ENCODE measurements around the gene FKBP10.
A peak's percentile ranks its signal among the peaks of the same experiment; 100 is the strongest.
"Not testable (repeated sequence)": the region's sequence is repeated elsewhere in the genome, so short reads cannot be mapped to it uniquely, and the experiment has no call there.

Gene FKBP10

DNA sequence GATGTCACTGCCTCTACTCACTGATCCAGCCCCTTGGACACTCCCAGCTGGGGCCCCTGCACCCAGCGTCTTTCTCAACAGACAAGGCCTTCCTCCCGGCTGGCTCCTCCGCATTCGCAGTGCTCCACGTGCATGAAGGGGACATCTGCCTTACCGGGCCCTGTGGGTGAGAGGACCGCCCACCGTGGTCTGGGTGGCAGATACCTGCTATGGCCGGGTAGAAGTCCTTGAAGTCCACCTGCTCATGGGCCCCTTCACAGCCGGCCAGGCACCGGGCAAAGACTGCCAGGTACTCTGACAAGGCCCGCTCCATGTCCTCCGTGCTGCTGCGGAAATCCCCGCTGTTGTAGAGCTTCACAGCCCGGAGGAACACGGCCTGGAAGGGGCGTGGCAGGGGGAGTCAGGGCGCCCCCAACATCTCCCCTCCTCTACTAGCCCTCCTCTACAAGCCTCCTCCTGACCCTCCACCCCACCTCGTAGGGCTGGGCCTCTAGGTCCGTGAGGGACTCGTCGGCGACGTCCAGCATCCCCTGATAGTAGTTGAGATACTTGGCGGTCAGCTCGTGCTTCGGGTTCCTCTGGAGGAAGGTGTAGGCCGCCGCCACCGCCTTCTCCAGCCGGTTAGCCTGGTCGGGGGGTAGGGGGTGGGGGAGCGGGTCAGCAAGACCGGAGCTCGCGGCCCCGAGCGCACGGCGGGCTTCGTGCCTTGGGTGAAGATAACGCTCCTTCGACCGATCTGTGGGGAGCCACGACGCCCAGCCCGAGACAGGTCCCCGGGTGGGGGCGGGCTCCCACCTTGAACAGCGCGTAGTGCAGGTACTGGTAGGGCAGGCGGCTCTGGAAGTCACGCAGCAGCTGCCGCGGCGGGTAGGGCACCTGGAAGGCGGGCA is 1.9 kb upstream of the FKBP10 start:
- no peak for DNase-seq (ENCODE audit: low read depth)

DNA sequence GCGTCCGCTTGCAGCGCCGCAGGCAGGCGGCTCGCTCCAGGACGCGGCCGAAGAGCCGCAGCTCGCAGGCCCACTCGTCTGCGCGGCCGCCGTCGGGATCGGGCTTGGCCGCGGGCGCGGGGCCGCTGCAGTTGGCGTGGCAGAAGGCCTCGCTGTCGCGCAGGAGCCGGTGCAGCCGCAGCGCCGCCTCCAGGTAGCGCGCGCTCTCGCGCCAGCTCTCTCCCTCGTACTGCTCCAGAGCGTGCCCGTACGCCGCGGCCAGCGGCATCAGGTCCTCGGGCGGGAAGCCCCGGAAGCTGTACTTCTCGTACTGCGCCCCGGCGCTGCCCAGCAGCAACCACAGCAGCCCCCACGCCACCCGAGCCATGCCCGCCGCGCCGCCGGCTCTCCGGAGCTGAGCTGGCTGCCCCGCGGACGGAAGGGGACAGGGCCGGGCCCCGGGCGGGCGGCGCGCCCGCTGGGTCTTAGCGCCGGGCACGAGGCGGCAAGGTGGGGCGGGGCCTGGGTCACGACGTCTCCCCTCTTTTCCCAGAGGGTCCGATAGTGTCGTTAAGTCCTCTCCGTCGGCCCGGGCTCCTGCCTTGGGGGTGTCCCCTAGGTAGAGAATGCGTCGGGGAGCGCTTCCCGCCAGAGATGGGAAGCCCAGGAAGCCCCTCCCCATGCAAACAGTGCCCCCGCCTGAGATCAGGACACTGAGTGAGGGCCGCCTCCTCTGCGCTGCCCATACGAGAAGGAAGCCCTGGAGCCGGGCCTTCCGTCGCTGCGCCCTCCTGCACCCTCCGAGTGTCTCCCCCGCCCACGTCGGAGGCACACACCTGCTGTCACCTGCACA is 1.0 kb upstream of the FKBP10 start, which contains the start of gene P3H4:
Gene P3H4 (minus strand): TSS at position 401 of the 832 bp plus-strand sequence. CDS start 34 bp downstream, at position 367.
- DNase-seq (ENCODE audit: low read depth), result peak; percentile 63

DNA sequence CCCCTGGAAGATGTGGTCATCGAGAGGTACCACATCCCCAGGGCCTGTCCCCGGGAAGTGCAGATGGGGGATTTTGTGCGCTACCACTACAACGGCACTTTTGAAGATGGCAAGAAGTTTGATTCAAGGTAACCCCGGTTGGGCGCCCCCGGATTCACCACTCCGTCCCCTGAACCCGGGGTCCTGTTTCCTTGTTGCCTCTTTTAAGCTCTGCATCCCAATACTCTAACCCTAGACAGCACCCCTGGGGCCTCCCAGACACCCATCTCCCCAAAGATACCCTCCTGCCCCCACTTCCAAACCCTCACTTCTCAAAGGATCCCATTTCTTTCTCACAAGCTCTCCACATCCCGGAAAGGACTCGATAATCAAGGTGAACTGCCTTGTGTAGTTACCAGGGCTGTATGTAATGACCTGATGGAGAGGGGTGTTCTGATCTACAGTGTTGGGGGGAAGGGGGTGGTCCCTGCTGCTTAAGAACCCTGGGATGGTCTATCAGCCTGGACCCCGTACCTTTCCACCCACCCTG is 412 bp downstream of the FKBP10 start:
- DNase-seq (ENCODE audit: low read depth), result no peak

DNA sequence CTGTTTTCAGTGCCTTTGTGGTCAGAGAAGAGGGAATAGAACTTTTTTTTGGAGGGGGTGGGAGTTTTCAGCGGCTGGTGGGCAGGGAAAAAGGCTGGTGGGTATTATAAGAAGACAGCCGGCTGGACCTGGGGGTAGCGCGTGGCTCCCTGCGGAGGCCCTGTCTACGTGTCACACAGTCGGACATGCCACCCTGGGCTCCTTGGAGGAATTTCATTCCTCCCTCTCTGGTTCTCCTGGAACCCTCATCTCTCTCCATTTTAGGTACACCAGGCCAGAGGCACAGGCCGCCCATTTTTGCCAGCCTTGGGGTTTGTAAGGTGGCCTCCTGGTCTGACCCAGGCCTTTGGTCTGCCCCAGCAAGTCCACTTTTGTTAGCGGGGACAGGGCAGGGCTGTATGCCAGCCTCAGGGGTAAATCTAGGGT is 908 bp downstream of the FKBP10 start:
- DNase-seq (ENCODE audit: low read depth), result no peak

DNA sequence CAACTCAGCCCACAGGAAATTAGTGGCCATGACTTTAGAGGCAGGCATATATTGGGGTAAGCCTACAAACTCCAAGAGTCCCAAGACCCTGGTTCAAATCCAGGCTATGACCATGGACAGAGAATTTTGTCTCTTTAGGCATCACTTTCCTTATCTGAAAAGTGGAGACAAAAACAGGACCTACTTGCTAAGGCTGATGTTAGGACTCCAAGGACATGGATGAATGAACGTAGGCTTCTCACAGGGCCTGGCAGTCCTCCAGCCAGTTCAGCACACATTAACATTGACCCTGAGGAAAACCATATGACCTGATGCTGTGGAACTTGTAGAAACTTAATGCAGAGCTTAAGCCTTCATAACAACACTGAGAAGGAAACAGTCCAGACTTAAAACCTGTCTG is 1.4 kb downstream of the FKBP10 start:
- DNase-seq (ENCODE audit: low read depth), result no peak

DNA sequence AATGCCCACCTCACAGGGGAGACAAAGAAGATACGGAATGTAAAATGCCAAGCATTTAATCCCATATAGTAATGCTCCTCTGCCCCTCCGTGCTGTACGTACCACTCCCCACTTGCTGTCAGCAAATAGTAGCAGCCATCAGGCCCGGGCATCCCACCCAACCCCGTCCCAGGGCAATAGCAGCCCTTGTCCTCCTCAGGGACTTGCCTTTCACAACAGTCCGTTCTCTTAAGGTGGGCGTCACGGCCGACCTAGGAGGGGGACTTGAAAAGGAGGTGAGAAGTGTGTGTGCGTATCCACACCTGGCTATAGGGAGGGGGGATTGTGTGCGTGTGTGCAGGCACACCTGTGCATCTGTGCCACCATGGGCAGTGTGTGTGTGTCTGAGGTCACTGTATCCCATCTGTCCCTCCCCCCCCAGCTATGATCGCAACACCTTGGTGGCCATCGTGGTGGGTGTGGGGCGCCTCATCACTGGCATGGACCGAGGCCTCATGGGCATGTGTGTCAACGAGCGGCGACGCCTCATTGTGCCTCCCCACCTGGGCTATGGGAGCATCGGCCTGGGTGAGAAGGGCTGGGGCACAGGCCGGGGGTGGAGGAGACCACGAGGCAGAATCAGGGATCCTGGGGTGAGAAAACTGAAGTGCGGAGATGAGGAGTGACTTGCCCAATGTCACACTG is 4.0 kb downstream of the FKBP10 start:
- DNase-seq (ENCODE audit: low read depth), result no peak

DNA sequence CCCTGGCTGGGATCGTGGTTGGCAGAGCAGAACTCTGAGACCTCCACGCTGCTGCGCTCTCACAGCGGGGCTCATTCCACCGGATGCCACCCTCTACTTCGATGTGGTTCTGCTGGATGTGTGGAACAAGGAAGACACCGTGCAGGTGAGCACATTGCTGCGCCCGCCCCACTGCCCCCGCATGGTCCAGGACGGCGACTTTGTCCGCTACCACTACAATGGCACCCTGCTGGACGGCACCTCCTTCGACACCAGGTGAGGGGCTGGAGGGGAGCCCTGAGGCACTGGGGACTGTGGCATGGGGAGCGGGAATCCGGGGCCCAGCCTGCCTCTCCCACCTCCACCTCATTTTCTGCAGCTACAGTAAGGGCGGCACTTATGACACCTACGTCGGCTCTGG is 5.2 kb downstream of the FKBP10 start:
- DNase-seq (ENCODE audit: low read depth), result no peak

DNA sequence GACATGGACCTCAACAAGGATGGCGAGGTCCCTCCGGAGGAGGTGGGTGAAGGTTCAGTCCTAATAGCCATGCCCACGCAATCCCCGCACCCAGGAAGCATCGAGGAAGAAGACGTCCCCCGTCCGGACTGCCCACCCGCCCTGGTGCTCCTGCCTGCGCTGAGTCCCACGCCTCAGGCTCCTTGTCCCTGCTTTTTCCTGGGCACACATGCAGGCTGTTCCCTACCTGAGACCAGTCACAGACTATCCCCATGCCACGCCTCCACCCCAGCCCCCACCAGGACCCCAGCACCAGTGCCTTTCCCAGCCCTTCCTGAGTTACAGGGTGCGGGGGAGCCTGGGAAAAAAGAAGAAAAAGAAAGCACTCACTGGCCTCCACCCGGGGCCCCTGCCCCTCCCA is 9.0 kb downstream of the FKBP10 start:
- no peak for DNase-seq (ENCODE audit: low read depth)

DNA sequence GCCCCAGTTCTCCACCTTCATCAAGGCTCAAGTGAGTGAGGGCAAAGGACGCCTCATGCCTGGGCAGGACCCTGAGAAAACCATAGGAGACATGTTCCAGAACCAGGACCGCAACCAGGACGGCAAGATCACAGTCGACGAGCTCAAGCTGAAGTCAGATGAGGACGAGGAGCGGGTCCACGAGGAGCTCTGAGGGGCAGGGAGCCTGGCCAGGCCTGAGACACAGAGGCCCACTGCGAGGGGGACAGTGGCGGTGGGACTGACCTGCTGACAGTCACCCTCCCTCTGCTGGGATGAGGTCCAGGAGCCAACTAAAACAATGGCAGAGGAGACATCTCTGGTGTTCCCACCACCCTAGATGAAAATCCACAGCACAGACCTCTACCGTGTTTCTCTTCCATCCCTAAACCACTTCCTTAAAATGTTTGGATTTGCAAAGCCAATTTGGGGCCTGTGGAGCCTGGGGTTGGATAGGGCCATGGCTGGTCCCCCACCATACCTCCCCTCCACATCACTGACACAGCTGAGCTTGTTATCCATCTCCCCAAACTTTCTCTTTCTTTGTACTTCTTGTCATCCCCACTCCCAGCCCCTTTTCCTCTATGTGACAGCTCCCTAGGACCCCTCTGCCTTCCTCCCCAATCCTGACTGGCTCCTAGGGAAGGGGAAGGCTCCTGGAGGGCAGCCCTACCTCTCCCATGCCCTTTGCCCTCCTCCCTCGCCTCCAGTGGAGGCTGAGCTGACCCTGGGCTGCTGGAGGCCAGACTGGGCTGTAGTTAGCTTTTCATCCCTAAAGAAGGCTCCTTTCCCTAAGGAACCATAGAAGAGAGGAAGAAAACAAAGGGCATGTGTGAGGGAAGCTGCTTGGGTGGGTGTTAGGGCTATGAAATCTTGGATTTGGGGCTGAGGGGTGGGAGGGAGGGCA is 9.7 kb downstream of the FKBP10 start:
- DNase-seq (ENCODE audit: low read depth), result no peak

DNA sequence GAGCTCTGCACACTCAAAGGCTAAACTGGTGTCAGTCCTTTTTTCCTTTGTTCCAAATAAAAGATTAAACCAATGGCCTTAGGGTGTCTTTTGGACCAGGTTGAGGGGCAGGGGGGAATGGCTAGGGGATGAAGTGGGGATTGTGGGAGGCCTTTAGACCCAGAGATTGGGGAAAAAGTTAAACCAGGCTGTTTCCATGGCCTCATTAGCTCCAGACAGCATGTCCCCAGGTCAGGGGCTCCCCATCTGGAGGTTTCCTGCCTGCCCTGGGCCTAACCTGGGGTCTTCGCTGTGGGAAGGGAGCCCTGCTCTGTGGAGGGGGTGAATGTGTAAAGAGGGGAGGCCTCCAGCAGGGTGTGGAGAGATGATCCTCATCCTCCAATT is 10.3 kb downstream of the FKBP10 start:
- no peak for DNase-seq (ENCODE audit: low read depth)

DNA sequence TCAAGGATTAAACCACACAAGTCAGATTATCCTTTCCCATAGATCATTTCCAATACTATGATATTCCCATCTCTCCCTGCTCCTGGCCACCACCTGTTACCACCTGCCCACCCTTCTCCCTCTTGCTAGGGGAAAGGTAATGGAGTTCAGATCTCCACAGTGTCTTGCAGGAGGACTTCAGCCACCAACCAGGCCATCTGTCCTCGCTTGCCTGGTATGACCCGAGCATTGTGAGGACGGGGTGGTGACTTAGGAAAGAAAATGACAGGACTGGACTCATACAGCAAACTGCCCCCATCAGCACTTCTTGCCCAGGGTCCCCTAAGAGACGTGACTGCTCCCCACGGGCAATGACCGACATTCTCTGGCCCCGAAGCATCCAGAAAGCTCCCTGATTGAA is 10.8 kb downstream of the FKBP10 start:
- no peak for DNase-seq (ENCODE audit: low read depth)

DNA sequence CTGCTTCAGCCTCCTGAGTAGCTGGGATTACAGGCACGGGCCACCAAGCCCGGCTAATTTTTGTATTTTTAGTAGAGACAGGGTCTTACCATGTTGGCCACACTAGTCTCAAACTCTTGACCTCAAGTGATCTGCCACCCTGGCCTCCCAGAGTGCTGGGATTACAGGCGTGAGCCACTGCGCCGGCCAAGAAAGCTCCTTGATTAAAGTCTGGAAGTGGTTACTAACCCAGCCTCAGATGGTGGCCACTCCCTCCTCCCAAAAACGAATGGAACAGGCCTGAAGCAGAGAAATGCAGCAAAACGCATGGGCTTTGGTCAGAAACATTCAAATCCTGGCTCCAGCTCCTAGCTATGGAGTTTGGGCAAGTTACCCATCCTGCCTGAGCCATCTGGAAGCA is 11.3 kb downstream of the FKBP10 start:
- no peak for DNase-seq (ENCODE audit: low read depth)

DNA sequence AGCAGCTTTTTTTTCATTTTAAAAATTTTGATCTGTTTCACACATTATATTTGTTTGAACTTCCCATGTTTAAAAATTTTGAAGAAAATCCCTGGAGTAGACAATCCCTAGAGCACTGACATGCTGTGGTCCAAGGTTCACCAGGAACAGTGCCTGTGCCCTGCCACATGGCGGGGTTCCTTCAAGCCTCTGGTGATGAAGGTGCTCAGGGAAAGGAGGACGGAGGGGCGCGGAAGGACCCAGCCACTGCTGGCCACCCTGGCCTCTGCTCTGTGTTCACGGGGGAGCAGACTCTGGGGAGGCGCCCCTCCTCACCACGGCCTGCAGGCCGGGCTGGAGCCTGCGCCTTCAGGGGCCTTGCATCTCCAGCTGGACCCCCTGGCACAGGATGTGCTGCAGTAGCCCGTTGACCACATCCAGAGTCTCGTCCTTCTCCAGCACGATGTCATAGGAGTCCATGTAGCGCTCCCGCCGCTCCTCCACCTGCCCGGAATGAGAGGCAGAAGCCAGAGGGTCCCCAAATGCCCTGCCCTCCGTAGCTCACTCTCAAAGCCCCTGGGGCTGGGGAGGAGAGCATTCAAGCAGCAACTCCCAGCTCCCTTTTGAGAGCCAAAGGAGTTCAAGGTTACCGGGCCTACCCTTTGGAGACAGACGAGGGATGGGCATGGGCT is 12.5 kb downstream of the FKBP10 start:
- no peak for DNase-seq (ENCODE audit: low read depth)

DNA sequence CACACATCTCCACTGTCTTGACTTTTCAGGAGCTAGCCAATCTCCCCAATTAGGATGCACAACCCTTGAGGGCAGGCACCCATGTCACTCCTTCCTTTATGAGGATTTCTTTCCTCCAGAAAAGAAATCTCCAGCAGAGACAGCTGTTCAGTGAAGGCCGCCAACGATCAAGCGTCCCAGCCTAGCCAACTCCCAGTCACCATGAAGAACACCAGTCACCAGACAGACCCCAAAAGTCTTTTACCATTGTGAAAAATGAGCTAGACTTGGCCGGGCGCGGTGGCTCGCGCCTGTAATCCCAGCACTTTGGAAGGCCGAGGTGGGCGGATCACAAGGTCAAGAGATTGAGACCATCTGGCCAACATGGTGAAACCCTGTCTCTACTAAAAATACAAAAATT is 17.2 kb downstream of the FKBP10 start:
- DNase-seq (ENCODE audit: low read depth), result not testable (repeated sequence)

DNA sequence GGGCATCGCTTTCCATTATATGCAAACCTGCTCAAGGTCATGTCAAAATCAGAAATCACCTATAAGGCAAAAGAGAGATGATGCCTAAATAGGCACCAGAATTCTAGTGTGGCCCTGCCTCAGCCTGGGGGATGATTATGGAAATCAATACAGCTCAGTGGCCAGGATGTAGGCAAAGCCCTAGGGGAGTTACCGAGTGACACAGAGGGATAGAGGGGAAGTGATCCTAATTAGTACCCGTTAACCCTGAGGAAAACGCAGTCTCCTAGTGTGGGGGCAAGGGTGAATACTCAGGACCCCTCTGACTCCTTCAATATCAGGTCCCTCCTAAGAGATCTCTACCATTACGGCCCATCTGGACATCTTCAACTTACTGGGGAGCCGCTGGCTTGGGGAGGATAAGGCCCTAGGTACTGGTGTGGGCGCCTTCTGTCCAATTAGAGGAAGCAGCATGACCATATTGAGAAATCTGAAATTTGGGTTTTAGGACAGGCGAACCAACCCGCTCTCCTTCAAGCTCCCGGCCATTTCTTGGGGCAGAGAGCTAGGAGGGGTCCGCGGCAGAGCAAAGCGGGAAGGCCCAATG is 22.5 kb downstream of the FKBP10 start:
- no peak for DNase-seq (ENCODE audit: low read depth)

DNA sequence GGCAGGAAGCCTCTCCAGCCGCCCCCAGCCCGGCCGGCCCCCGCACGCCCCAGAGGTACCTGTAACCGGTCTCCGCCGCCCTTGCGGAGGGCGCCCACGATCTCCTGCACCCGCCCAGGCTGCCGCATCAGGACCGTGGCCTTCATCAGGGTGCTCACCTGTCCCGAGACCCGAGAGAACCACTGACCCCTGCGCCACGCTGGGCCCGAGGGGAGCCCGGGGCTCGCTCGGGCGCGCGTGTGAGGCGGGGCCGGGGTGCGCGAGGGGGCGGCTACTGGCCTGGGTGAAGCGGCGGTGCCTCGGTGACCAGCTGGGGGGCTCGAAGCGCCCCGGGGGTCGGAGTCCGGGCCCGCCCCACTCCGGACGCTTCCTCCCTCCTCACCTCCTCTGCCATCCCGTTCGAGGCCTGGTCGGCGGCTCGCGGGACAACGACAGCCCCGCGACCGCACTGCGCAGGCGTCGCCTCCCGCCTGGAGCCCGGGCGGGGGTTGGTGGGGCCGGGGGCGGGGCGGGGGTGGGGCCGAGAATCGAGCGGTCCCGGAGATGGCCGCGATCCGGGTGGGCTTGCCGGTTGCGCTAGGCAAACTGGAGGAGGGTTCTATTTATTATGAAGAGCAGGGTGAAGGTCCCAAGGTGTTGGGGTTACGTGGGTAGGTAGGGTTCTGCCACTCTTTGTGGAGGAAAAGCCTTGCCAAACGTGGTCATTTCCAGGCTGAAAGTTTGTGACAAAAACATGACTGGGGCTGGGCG is 23.2 kb downstream of the FKBP10 start, which contains the start of gene NT5C3B:
Gene NT5C3B (minus strand): TSS at position 433 of the 750 bp plus-strand sequence. CDS start 39 bp downstream, at position 394.
- peak; percentile 36 for DNase-seq (ENCODE audit: low read depth)

DNA sequence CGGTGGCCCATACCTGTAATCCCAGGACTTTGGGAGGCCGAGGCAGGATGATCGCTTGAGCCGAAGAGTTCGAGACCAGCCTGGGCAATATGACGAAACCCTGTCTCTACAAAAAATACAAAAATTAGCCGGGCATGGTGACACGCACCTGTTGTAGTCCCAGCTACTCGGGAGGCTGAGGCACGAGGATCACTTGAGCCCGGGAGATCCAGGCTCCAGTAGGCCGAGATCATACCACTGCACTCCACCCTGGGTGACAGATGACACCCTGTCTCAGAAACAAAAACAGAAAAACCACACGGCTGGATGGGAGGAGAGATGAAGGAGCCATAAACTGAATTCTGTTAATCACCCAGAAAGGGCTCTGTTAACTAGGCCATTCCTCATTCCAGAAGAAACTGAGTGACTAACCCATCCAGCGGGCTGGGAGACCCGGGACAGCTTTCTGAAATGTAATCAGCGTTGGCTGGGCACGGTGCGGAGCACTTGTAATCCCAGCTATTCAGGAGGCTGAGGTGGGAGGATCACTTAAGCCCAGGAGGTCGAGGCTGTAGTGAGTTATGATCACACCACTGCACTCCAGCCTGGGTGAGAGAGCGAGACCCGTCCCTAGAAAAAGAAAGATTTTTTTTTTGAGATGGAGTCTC is 23.9 kb downstream of the FKBP10 start:
- no peak for DNase-seq (ENCODE audit: low read depth)

DNA sequence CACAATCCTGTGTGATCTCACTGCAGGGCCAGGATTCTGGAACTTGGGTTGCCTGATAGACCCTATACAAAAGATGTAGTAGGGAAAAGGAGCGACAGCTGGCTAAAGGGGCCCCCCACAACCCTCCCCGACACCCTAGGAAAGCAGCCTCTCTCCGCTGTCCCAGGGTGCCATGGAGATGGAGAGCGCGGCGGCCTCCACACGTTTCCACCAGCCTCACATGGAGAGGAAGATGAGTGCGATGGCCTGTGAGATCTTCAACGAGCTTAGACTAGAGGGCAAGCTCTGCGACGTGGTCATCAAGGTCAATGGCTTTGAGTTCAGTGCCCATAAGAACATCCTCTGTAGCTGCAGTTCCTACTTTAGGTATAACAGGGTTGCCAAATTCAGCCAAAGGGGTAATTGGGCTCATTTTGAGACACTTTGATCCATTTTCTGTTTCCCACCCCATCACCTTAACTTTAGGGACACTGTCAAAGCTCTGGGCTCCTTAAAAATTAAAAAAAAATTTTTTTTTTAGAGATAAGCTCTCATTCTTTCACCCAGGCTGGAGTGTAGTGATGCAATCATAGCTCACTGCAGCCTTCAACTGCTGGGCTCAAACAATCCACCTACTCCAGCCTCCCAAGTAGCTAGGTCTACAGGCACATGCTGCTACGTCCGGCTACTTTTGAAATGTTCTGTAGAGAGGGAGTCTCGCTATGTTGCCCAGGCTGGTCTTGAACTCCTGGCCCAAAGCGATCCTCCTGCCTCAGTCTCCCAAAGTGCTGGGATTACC is 25.1 kb downstream of the FKBP10 start, which contains the start of gene KLHL10:
Gene KLHL10 (plus strand): TSS at position 65 of the 778 bp plus-strand sequence. CDS start 108 bp downstream, at position 173.
- DNase-seq (ENCODE audit: low read depth), result no peak

Measured in activated T-helper 9 cell treated with anti-CD3 and anti-CD28 coated beads, Interleukin-2, amount 50 U/mL, for 16 hours (primary cell).